ENCODE measurements around the gene INF2.

INF2 gene

GRCh38 chr14:104717646-104718045, 28.2 kb downstream of the INF2 start:
- in situ Hi-C loops (cut with HindIII; ENCODE audit: low pct_ligation_motif_present, low sequenced_read_pairs), result no loop called here
- no peak overlapping the region for H3K4me3 ChIP-seq (ENCODE audit: low read depth, low read length)
- DNase-seq, result no peak
- H3K36me3 ChIP-seq (replicated peaks), result peaks cover 63% of the 10 kb centered on the region
- no peaks in the 10 kb centered on the region for H3K27me3 ChIP-seq (replicated peaks)
- TF ChIP-seq CTCF (IDR thresholded peaks at IDR 0.05; ENCODE audit: low read depth, low read length, missing control alignments), result no peak
- H3K27ac ChIP-seq, result no peak overlapping the region

- in situ Hi-C loops (cut with HindIII; ENCODE audit: low pct_ligation_motif_present, low sequenced_read_pairs), result no loop called here
- no peak for DNase-seq
- no peaks in the 10 kb centered on the region for H3K27me3 ChIP-seq (replicated peaks)
- TF ChIP-seq CTCF (IDR thresholded peaks at IDR 0.05; ENCODE audit: low read depth, low read length, missing control alignments), result no peak
- no peak overlapping the region for H3K27ac ChIP-seq
- peaks cover 58% of the 10 kb centered on the region for H3K36me3 ChIP-seq (replicated peaks)
- no peak overlapping the region for H3K4me3 ChIP-seq (ENCODE audit: low read depth, low read length)
These were observed 28.7 kb downstream of the INF2 start for GRCh38 chr14:104718147-104718546.

- no peaks in the 10 kb centered on the region for H3K27me3 ChIP-seq (replicated peaks)
- peaks cover 51% of the 10 kb centered on the region for H3K36me3 ChIP-seq (replicated peaks)
- H3K27ac ChIP-seq, result no peak overlapping the region
- H3K4me3 ChIP-seq (ENCODE audit: low read depth, low read length), result no peak overlapping the region
- no peak for TF ChIP-seq CTCF (IDR thresholded peaks at IDR 0.05; ENCODE audit: low read depth, low read length, missing control alignments)
- in situ Hi-C loops (cut with HindIII; ENCODE audit: low pct_ligation_motif_present, low sequenced_read_pairs), result no loop called here
- DNase-seq, result no peak
These were observed 29.5 kb downstream of the INF2 start for GRCh38 chr14:104718871-104719270.

- in situ Hi-C loops (cut with HindIII; ENCODE audit: low pct_ligation_motif_present, low sequenced_read_pairs), result no loop called here
- TF ChIP-seq CTCF (IDR thresholded peaks at IDR 0.05; ENCODE audit: low read depth, low read length, missing control alignments), result no peak
- H3K27me3 ChIP-seq (replicated peaks), result no peaks in the 10 kb centered on the region
- no peak for DNase-seq
- no peak overlapping the region for H3K4me3 ChIP-seq (ENCODE audit: low read depth, low read length)
- H3K27ac ChIP-seq, result no peak overlapping the region
- H3K36me3 ChIP-seq (replicated peaks), result peaks cover 46% of the 10 kb centered on the region
These were observed 29.9 kb downstream of the INF2 start for GRCh38 chr14:104719343-104719742.

GRCh38 chr14:104721505-104722431, 32.4 kb downstream of the INF2 start:
- no peak for TF ChIP-seq CTCF (IDR thresholded peaks at IDR 0.05; ENCODE audit: low read depth, low read length, missing control alignments)
- Histone ChIP-seq H3K27ac (no peak overlapping the region), H3K4me3 (ENCODE audit: low read depth, low read length) (no peak overlapping the region), H3K27me3 (replicated peaks) (no peaks in the 10 kb centered on the region), H3K36me3 (replicated peaks) (peaks cover 25% of the 10 kb centered on the region)
- in situ Hi-C loops (cut with HindIII; ENCODE audit: low pct_ligation_motif_present, low sequenced_read_pairs), result no loop called here
- DNase-seq, result no peak
